Skin of body (tissue), 2 donors: ENCODE measurements around the gene FCGR2B. TPM values are rescaled to one million over a fixed set of nuclear protein-coding genes. Genes with fewer than 3 reads are reported as not detected.

Source experiments
- small RNA-seq: library from RNA; depleted of rRNA; stranded (forward); fragments of <200 nt; gene quantifications from one replicate; pipeline ENCODE3, GENCODE V24; 2014; ENCODE audit warnings: low replicate concordance
- total RNA-seq: library from RNA; depleted of rRNA; stranded (reverse); fragments of >200 nt; gene quantifications from one replicate; pipeline ENCODE4 v1.2.3, GENCODE V29; 2014

Gene FCGR2B
- total RNA-seq, 1 donor from 2014 or later = 2.8 TPM

Small RNA genes within 50 kb of the gene (small RNA-seq; reads per million reads assigned to genes)
- not detected for gene RF00019

Other genes starting within 250 kb of the FCGR2B start
- 26.2 TPM for gene FCGR2A, start 157.7 kb upstream of the FCGR2B start, total RNA-seq
- gene HSPA6, start 138.6 kb upstream of the FCGR2B start, total RNA-seq = 8.2 TPM
- 5.0 TPM for gene FCGR3A, start 113.3 kb upstream of the FCGR2B start, total RNA-seq
- gene FCGR3B, start 32.0 kb upstream of the FCGR2B start, total RNA-seq = 14.3 TPM
- gene FCRLA, start 44.1 kb downstream of the FCGR2B start, total RNA-seq = 0.30 TPM
- 0.39 TPM for gene FCRLB, start 58.4 kb downstream of the FCGR2B start, total RNA-seq
- gene DUSP12, start 86.6 kb downstream of the FCGR2B start, total RNA-seq = 24.6 TPM
- gene ATF6, start 103.2 kb downstream of the FCGR2B start, total RNA-seq = 24.4 TPM